HFF-Myc (cell line): ENCODE data around the gene USP36.

Source experiments
- DNase-seq: peaks from one replicate; pipeline ENCODE4 v3.0.0-alpha.2; 2011; ENCODE audit warnings: low read depth; ENCODE audit errors: extremely low read depth
- H3K4me3 ChIP-seq: replicated peaks from 2 replicates; pipeline ENCODE4 v1.5.1; 2011; ENCODE audit warnings: low read depth, mild to moderate bottlenecking, control low read depth, low read length
- TF ChIP-seq, protein P1 (sequence below): IDR thresholded peaks from 2 replicates; pipeline ENCODE4 v1.5.1; 2012; ENCODE audit warnings: mild to moderate bottlenecking, low read depth, low read length, control low read depth; ENCODE audit errors: missing control alignments

Gene USP36

GRCh38 chr17:78769196-78769773 lies 71.3 kb downstream of the USP36 start:
- no peak for DNase-seq
- H3K4me3 ChIP-seq: no peak overlapping the region
- TF ChIP-seq, protein P1, sequence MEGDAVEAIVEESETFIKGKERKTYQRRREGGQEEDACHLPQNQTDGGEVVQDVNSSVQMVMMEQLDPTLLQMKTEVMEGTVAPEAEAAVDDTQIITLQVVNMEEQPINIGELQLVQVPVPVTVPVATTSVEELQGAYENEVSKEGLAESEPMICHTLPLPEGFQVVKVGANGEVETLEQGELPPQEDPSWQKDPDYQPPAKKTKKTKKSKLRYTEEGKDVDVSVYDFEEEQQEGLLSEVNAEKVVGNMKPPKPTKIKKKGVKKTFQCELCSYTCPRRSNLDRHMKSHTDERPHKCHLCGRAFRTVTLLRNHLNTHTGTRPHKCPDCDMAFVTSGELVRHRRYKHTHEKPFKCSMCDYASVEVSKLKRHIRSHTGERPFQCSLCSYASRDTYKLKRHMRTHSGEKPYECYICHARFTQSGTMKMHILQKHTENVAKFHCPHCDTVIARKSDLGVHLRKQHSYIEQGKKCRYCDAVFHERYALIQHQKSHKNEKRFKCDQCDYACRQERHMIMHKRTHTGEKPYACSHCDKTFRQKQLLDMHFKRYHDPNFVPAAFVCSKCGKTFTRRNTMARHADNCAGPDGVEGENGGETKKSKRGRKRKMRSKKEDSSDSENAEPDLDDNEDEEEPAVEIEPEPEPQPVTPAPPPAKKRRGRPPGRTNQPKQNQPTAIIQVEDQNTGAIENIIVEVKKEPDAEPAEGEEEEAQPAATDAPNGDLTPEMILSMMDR: no peak

DNA sequence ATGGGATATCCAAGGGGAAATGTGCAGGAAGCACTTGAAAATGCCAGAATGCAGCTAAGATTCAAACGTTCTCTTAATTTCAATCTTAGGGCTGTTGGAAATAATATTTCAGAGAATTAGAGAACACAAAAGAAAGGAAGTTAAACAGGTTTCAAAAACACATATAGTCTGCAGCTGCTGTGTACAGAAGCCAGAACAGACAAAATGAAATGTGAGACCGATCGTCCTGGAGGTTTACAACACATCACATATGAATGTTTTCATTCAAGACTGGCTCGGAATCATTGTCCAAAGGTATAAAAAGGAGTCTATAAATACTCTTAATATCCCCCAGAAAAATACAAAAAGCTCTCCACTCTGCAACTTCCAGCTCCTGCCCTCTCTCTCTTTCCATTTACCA lies 72.8 kb downstream of the USP36 start:
- DNase-seq: no peak
- TF ChIP-seq, protein P1: no peak
- H3K4me3 ChIP-seq: no peak overlapping the region

DNA sequence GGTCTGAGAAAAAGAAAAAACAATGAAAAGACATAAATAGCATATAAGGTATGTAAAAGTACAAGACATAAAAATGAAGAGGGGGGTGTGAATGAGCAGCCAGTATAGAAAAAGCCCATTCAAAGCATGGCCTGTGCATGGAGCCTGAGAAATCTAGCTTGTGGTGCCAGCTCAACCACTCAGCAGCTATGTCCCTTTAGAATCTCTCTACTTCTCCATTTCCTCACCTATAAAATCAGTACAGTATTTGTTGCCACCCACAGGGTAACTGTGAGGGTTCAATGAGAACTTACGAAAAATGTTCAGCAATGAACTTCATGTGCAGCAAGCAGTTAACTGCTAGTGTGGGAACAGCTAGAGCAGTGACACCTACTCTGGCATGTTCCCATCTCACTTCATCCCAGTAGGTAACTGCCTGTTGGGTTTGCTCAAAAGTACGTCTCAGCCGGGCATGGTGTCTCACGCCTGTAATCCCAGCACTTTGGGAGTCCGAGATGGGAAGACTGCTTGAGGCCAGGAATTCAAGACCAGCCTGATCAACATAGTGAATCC lies 73.8 kb downstream of the USP36 start:
- no peak overlapping the region for H3K4me3 ChIP-seq
- TF ChIP-seq, protein P1: no peak
- no peak for DNase-seq

DNA sequence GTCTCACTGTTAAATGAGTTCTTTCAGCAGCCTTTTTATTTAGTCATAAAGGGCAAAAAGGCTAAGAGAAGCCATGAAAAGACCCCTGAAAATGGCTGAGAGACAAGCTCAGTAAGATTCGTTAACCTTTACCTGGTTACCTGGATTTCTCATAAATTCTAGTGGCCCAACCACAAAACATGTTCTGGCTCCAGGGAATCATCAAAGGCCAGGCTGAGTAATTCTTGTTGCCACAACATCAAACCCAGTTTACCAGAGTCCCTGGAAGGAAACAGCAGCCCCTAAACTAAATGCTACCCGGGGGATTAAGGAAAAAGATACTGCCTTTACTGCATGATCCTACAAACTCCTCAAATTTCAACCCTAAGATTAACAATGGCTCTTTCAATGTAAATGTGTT lies 74.4 kb downstream of the USP36 start:
- H3K4me3 ChIP-seq: no peak overlapping the region
- DNase-seq: no peak
- TF ChIP-seq, protein P1: no peak

- TF ChIP-seq, protein P1: no peak
- no peak for DNase-seq
- H3K4me3 ChIP-seq: no peak overlapping the region
These were observed 74.8 kb downstream of the USP36 start for GRCh38 chr17:78765821-78766220.

DNA sequence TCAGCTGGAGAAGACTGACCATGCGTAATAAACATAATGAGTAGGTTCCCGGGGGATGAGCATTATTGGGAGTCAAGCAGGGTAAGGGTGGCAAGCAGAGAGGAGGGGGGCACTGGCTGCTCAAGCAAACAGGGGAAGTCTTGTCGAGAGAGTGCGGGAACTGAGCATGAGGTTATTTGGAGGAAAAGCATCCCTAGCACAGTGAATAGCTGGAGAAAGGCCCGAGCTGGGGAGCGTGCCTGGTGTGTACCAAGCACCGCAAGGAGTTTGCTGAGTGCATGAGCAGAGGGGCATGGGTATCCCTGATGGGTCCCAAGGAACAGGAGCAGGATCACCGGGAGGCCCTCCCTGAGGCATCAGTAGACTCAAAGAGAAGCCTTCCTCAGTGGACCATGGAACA lies 75.7 kb downstream of the USP36 start:
- H3K4me3 ChIP-seq: no peak overlapping the region
- TF ChIP-seq, protein P1: no peak
- DNase-seq: no peak

DNA sequence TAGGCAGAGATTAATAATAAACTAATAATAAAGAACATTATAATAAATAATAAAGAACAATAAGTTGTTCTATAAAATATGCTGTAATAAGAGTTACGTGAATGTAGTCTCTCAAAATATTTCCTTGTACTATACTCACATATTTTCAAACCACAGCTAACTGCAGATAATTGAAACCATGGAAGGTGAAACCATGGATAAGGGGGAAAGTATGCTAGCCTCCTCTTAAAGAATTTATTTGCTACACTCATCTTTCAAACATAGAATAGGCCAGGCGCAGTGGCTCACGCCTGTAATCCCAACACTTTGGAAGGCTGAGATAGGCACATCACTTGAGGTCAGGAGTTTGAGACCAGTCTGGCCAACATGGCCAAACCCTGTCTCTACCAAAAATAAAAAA lies 77.1 kb downstream of the USP36 start:
- H3K4me3 ChIP-seq: no peak overlapping the region
- TF ChIP-seq, protein P1: no peak
- DNase-seq: no peak
